ENCODE measurements around the gene GALNT2.

The GALNT2 gene

DNA sequence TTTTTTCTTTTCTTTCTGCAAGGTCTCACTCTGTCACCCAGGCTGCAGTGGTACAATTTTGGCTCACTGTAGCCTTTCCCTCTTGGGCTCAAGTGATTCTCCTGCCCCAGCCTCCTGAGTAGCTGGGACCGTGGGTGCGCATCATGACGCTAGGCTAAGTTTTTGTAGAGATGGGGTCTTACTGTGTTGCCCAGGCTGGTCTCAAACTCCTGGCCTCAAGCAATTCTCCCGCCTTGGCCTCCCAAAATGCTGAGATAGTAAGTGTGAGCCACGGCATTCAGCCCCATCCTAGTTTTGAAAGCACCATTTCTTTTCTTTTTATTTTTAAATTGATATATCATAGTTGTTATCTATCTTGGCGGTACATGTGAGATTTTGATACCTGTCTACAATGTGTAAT lies 140.6 kb downstream of the GALNT2 start:
- DNase-seq (ENCODE audit: low spot score) = no peak

DNA sequence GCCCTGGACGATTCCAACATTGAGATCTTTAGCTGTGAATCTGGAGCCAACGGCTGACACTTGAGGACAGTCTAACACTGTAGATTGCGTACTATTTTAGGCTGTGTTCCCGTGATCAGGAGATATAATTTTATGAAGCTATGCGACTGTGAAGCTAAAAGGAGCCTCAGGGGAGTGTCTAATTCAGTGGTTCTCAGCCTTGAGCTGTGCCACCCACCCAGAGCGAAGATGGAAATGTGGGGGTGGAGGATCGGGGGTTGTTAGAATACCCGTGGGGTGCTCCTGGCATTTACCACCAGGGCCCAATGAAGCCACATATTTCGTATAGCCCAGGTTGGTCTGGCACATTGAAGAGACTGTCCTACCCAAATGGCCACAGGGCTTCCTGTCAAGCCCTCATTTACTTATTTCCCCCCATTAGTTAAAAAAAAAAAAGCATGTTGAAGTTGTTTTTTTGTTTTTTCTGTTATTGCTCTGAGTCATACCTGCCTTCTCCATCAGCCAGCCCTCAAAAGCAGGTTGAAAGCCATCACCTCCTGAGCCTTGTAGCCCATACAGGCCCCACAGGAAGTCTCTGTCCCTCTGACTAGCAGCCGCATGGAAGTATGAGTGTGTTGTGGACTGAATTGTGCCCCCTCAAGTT lies 141.7 kb downstream of the GALNT2 start:
- DNase-seq (ENCODE audit: low spot score) = no peak

DNA sequence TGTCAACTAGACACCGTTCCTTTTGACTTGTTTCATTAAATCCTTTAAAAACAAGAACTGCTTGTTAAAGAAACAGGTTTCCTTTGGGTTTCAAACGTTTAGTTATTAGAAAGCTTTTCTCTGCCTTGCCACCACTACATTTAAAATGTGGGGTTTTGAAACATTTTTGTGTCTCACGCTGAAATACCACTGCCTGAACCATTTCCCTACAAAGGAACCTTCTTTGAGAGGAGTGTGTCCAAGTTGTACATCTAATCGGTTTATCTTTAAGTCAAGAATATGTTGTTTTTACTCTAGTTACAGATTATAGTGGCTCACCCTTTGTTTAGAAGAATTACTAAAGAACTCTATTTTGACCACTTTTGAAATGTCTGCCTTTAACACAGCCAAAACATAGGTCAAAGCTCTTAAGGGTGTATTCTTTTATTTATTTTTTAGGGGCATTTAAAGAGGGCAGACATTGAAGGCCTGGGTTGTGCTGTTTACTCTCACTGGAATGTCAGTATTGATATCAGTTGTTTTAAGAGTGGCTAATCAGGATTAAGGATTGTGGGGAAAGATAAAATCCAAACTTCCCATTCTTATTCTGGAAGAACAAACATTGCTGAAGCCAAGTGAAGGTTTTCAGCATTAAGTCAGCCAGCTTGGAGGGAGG lies 143.4 kb downstream of the GALNT2 start:
- DNase-seq (ENCODE audit: low spot score) = no peak

DNA sequence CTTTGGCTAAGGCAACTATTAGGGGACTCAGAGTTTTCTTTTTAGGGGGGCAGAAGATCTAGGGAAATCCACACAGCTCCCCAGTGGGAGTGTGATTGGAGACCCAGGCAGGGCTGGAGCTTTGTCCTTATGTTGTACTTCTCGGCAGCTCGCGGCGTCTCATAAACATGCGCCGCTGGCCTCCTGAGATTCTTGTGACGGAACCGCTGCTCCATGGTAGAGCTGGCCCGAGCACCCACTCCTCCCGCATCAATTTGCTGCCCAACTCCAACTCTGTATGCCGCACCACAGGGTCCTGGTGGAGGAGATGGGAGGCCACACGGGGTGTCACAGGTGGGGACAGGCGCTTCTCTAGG lies 143.9 kb downstream of the GALNT2 start:
- no peak for DNase-seq (ENCODE audit: low spot score)

DNA sequence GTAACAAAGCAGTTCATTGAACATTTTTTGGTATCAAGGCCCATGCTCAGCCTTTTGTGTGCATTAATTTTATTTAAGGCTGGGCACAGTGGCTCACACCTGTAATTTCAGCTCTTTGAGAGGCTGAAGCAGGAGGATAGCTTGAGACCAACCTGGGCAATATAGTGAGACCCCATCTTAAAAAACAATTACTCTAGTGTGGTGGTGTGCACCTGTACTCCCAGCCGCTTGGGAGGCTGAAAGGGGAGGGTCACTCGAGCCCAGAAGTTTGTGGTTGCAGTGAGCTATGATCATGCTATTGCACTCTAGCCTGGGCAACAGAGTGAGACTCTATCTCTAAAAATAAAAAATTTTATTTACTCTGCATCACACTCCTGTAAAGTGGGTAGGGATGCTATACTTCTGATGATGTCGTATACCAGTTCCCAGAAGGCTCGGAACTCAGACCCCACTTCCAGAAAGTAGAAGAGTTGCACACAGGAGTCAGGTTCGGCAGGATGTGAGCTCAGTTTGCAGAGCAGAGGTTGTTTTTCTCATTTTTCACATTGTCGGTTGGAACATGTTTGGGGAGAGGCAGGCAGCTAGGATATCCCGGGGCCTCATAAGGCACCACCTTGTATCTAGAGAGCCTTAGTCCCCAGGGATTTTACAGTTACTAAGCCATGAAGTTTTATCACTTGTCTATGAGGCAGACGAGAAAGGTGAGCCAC lies 144.6 kb downstream of the GALNT2 start:
- DNase-seq (ENCODE audit: low spot score) = no peak

DNA sequence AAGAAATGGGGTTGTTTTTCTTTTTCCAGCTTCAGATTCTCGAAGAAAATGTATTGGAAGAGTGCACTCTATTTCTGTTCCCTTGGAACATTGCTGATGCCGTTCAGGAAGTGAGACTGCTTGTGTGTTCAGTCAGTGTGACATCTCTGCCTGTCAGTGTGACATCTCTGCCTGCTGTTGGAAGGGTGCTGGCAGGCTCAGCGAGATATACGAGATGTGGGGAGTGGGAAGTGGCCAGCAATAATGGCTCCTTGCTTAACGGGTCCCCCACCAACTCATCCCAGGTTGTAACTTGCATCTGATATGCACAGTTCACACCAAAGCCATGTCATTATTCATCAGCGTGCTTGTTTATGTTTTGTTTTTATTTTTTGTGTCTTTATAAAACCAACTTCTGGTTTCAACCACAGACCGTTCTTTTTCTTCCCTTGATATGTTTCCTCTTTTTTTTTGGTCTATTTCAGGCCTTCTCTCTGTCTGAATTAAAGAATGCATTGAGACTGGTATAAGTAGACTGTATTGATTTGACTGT lies 145.4 kb downstream of the GALNT2 start:
- DNase-seq (ENCODE audit: low spot score) = no peak

DNA sequence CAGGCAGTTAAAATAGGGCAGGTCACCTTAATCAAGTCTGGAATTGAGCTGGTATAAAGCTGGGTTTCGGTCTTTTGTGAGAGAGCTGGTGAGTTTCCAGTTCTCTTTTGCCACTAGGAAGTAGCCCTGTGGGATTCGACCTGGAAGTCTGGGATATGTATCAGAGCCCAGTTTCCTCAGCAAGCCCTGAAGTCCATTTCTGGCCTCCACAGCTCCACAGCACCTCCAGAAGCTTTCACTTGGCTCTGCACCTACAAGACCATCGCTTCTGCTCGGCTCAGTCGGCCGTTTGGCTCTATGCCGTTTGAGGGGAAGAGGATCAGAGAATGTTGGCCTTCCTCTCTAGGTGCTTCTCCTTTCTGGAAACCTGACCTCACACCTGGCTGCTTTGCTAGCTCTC lies 148.0 kb downstream of the GALNT2 start:
- DNase-seq (ENCODE audit: low spot score) = no peak

DNA sequence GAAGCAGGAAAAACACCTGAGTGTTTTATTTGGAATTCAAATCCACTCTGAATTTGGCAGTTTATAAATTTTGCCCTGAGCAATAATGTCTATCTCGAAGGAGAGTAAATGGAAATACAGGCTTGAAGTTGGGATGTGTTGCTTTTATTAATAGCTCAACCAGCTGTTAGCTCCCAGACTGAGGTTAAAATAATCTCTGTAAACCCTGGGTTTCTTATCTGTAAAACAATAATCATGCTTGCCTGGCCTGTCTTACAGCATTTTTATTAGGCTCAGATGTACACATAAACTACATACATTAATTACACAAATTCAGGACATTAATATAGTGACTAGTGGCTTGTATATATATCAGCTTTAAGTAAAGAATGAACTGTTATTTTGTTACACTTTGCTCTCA lies 148.5 kb downstream of the GALNT2 start:
- DNase-seq (ENCODE audit: low spot score) = no peak

DNA sequence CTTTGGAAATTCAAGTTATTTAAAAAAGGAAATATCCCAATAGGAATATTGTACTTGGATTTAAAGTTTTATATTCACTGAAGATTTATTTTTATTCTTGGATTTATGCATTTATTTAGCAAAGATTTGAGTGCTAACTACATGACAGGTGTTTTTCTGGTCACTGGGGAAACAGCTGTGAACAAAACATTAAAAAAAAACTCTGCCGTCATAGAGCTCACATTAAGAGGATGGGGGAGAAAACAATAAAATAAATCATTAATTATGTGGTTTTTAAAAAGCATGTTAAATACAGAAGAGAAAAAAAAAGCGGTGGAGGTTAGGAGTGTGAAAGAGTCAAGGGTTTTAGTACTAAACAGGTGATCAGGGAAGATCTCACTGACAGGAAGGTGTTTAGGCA lies 149.9 kb downstream of the GALNT2 start:
- DNase-seq (ENCODE audit: low spot score) = no peak

DNA sequence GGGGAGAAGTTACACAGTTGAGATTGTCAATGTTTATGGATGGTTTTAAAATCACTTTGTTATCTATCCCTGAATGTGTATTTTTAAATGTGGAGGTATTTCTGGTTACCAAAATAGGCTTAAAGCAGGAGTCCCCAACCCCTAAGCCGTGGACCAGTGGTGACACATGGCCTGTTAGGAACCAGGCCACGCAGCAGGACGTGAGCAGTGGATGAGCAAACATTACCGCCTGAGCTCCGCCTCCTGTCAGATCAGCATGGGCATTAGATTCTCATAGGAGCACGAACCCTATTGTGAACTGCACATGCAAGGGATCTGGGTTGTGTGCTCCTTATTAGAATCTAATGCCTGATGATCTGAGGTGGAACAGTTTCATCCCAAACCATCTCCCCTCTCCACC lies 151.6 kb downstream of the GALNT2 start:
- no peak for DNase-seq (ENCODE audit: low spot score)

DNA sequence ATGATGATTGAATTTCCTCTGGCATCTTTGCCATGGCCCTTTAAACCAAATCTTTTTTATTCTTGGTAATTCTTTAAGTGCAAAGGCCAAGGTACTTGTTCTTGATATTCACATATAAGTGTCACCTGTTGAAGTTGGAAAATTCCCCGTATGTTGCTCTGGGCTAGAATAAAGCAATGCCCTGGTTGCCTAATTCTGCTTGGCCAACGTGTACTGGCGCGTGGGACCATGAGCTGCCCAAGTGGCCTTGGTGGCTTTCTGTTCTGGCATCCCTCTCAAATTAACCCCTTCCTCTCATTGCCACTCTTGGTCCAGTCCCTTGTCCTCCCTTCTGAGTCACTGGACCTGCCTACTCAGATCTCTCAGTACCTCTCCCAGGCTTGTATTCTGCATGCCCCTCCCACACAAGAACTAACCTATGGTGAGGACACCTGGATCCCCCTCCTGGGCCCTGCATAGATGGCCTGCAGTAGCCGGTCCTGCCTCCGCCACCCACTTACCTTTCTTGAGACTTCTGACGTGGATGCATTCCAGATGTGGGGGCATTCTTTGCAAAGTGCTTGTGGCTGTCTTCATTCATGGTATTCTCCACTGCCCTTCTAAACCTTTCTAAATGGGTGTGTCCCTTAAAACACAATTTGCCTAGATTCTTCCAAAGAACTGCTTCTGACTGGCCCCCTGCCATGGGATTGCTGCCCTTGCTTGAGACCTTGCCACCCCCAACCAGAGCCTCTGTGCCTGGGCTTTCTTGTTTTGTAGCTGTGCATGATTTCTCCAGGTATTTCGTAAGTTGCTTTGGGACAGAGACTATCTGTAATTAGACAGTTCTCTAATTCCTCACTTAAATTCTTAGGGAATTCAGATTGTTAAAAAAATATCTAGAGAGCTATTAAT lies 152.4 kb downstream of the GALNT2 start:
- DNase-seq (ENCODE audit: low spot score) = no peak

DNA sequence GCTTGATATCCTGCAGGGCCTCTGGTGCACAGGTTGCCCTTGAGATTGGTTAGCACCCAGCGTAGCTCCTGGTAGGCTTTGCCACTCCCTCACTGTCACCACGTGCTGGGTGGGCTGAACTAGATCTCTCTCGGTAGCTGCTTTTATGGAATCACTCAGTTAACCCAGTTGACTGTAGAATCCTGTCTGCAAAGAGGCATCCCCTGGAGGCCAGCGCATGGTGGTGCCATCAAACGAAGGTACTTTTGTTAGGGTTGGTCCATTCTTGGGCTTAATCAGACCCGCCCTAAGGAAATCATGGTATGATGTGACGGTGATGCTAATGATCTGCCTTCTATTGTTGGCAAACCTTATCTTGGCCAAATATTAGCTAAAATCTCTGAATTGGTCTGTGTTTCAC lies 153.4 kb downstream of the GALNT2 start:
- no peak for DNase-seq (ENCODE audit: low spot score)

DNA sequence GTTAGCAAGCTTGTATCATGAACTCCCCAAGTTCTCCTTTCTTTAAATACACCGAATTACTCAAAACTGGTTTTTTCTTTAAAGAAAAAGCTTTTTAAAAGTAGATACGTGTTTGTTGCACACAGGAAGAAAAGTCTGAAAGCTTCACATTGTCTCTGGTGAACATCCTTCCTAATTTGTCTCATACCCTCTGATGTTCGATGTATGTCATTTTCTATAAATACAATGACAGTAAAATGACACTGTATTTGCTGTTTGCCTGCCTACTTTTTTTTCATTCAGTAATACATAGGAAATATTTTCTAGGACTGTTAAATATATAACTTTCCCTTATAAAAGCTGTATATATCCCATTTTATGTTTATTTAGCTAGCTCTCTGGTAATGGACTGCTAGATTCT lies 153.9 kb downstream of the GALNT2 start:
- DNase-seq (ENCODE audit: low spot score) = no peak

DNA sequence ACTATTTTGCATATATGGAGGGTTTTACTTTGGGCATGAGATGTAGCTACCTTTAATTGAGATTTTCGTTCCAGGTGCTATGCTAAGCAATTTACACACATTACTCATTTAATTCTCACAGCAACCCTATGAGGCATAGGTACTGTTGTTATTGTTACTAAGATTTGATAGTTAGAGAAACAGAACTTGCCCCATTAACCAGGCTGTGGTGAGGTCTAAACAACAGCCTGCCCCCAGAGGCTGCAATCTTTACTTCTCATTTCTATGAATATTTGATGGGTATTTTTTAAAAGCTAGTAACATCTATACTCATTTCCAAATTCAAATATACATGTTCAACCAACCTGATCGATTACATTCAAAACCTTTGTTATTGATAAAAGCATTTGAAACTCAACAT lies 155.6 kb downstream of the GALNT2 start:
- no peak for DNase-seq (ENCODE audit: low spot score)

DNA sequence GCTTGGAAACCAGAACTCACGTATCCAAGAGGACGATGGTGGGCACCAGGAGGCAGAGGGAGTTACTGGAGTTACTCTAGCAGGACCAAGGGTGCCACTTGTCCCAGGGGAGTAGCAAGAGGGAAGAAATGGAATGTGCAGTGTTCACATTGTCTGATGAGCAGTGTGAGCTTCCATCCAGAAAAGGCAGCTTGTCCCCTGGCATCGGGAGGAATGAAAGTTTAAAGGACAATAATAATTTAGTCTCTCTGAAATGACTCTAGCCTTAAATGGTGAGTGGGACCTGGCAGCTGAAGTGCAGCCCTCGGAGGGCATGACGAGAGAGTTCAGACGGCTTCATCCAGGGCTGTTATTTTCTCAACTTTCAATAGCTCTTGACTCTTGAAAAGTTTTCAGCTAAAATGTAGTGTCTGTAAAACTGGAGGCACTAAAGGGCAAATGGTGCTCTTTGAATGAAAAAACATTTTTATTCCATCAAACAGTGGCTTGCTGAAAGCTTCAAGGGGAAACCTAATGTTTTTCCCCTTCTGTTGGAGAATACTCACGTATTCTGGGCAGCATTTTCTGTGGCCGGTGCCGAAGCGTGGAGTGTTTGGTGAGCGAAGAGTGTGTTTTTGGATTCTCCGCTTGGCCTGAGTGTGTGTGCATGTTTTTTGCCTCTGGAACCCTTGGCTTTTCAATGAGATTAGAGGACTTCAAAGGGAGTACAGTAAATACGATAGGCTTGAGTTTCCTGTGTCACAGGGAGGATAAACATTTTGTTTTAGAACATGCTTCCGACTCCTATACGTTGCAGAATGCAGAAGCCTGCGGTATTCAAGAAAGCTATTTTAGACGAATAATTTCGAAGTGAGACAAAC lies 157.3 kb downstream of the GALNT2 start:
- no peak for DNase-seq (ENCODE audit: low spot score)

DNA sequence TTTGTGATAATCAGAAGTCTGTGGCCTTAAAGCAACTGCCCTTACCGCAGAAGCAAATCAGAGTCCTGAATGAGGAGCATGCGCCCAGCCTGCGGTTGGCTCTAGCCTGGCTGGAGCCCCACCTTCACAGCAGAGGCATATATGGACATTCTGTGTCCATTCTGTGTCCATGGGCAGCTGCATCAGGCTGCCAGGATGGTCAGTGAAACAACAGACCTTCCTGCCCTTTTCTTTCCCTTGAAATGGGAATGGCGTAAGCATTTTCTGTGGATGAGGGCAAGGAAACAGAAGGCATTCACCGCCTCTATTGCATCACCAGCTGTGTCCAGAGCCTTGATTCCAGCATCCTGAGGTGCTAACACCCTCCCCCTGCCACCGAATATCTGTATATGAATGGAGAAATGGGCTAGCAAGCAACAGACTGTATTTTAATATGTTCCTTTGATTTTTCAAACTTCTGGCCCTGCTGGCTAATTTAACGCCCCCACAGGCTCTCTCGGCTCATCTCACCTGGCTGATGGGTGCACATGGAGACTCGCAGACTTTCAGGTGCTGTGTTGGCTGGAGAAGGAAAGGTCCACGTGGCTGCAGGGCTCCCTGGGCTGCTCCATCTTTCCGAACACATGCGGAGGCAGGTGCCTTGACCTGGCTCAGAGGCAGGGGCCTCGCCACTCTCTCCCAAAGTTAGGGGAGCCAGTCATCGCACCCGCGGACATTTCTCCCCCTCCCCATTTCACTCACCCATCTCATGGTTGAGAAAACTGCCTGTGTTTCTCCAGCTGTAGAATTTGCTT lies 159.2 kb downstream of the GALNT2 start:
- no peak for DNase-seq (ENCODE audit: low spot score)

DNA sequence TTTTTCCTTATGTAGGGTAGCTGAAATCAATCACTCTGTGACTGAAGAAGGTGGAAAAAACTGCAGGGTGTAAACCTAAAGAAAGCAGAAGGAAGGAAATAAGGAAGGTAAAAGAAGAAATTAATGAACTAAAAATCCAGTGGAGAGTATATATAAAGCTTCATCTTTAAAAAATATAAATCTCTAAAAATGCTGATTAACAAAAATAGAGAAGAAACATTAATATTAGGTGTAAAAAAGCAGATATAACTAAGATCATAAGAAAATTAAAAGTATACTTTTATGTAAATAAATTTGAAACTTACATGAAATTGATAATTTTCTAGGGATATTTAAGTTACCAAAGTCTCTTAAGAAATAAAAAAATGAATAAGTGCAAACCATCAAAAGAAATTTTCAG lies 159.8 kb downstream of the GALNT2 start:
- DNase-seq (ENCODE audit: low spot score) = no peak

DNA sequence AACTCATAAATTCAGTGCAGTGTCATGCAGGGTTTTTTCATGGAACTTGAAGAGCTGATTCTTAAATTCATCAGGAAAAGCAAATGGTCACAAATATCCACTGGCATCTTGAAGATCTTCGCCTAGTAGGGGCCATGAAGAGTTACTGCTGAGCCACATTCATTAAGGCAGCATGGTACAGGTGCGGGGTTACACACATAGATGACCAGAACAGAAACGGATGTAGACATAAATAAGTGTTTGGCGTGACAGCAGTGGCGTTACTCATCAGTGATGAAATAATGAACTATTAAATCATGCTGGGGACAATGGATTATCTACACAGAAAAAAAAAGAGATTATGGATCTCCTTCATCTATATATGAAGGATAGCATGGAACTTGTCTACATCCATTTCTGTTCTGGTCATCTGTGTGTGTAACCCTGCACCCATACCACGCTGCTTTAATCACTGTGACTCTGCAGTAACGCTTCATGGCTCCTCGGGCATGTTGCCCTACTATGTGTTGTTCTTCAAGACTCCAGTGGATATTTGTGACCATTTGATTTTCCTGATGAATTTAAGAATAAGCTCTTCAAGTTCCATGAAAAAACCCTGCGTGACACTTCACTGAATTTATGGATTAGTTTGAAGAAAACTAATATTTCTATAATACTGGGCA lies 161.3 kb downstream of the GALNT2 start:
- DNase-seq (ENCODE audit: low spot score) = no peak

DNA sequence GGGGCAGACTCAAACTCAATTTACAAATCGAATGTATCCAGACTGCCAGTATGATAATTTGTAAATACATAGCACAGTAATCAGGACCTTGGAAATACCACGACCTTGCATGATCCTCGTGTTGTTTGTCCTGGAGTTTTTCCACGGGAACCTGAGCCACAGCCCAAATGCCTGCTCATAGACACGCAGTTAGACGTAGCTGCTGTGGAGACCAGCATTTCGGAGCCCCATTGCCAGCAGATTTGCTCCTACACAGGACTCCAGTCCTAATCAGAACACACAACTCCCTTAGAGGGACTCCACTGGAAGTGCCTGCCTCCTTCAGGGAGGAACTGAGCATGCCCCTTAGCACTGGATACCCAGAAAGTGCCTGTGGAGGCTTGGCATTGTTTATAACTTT lies 163.2 kb downstream of the GALNT2 start:
- no peak for DNase-seq (ENCODE audit: low spot score)

Data from SK-N-DZ (cell line).